HG03175 (cell line): Measurements from ENCODE around the gene RASSF1.

Experiments
- ATAC-seq: cut with Tn5 transposase; IDR thresholded peaks from one replicate; pipeline ENCODE4 v1.9.1; 2021; ENCODE audit warnings: mild to moderate bottlenecking, moderate library complexity; ENCODE audit not compliant: unreplicated experiment

RASSF1 gene

GRCh38 chr3:50345586-50346234 lies 5.1 kb upstream of the RASSF1 start, which contains the start of gene ZMYND10:
Gene ZMYND10 (minus strand): TSS chr3:50345732. CDS start chr3:50345579, 153 bp downstream.
- ATAC-seq = peak; percentile 30

DNA sequence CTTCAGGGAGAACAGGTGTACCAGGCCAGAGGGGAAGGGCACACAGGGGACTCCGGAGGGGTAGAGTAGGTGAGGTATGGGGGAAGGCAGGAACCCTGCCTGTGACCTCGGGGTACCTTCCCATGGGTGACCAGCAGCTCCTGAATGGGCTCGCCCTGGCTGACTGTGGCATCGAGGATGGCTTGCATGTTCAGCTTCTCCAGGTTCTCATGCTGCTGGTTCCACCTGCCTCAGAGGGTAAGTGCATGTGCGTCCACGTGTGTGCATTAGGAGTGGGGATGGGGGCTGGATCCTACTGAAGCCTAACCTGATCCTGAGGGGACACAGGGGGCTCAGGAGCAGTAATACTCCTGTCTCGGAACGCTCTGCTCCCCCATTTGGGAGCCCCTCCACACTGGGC lies 4.4 kb upstream of the RASSF1 start:
- ATAC-seq = no peak

- no peak for ATAC-seq
Measured at GRCh38 chr3:50342813-50343633, 2.4 kb upstream of the RASSF1 start.

DNA sequence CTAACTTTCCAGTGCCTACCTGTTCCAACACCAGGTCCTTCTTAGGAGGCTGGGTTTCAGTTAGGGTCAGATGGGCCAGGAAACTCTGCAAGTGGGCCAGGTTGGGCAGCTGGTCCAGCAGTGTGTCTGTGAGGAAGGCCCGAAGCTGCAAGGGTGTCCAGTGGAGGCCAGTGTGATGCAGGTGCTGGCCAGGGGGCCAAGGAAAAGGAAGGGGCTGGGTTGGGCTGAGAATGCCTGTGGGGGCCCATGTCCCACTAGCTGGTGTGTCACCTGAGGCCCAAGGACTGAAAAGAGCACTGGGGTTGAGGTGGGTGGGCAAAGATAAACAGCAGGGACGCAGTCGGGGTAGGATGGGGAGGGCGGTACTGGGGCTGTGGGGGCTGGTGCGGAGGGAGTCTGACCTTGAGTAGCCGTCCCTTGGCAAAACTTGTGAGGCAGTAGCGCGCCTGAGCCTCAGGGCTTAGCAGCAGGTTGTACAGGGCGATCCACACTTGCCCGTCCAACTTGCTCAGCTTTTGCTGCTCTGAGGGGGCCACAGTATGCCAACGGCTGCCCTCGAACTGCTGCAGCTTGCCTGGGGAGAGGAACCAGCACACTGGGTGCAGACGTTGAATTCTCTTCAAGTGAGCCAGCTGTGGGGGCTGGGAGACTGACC lies 1.5 kb upstream of the RASSF1 start:
- no peak for ATAC-seq

- no peak for ATAC-seq
Measured at GRCh38 chr3:50341537-50341936, 901 bp upstream of the RASSF1 start.

GRCh38 chr3:50340147-50340447 lies 539 bp downstream of the RASSF1 start:
- ATAC-seq = no peak

DNA sequence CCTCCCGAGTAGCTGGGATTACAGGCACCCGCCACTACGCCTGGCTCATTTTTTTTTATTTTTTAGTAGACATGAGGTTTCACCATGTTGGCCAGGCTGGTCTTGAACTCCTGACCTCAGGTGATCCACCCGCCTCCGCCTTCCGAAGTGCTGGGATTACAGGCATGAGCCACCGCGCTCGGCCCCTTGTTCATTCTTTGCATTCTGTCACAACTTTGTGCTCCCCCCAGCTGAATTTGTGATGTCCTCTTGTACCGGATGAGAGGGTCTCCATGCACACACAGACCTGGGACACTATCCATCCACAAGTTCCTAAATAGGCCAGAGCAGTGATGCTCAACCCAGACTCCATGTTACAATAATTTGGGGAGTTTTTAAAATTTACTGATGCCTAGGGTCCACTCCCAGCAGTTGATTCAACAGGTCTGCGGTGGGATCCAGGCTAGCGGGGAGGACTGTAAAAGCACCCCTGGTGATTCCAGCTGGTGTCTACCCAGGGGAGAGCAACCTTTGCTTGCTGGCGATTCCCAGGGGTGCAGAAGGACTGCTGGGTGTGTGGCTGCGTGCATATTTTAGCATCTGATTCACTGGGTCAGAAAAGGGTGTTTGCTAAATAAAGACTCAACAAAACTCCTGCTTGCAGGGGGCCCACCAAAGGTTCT lies 1.0 kb downstream of the RASSF1 start:
- ATAC-seq = no peak

DNA sequence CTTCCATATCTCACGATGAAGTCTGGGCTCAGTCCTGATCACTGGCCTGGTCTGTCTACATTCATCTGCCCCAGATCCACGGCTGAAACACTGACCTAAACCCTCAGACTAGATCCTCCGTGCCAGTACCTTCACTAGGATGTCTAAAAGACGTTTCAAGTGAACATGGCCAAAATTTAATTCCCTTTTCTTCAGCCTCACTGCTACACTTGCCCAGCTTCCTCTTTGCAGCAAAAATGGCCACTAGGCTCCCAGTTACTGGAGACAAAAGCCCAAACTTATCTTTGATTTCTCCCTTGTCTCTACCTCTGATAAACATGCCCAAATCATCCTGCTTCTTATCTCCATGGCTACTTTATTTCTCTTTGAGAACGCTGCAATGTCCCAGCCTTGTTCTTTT lies 1.7 kb downstream of the RASSF1 start:
- ATAC-seq = no peak

GRCh38 chr3:50337175-50337861 lies 3.3 kb downstream of the RASSF1 start:
- ATAC-seq = peak; percentile 72

- ATAC-seq = peak; percentile 30
Measured at GRCh38 chr3:50336452-50337174, 4.0 kb downstream of the RASSF1 start.

GRCh38 chr3:50334339-50335075 lies 6.1 kb downstream of the RASSF1 start:
- ATAC-seq = no peak

DNA sequence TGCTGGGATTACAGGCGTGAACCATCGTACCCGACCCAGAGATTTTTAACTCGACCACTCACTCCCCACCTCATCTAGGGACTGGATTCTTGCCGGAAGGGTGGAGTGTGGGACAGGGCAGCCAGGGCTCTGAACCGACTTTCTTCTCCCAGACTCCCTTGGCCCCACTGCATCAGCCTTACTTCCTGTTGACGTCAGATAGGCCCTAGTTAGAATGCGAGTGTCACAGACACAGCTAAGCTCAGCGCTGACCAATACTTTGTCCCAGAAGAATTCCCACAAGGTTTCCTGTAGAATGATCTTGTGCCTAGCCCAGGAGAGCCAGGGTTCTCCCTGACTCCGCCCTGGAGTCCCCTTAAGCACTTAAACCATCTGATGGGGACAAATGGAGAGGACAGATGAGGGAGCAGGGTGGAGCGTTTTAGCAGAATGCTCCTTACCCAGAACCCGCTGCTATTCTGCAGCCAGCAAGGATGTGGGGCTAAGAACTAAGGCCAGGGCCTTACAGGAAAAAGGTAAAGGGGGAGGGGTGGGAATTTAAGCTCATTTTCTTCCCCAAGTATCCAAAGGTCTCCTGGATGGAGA lies 6.8 kb downstream of the RASSF1 start:
- ATAC-seq = no peak

DNA sequence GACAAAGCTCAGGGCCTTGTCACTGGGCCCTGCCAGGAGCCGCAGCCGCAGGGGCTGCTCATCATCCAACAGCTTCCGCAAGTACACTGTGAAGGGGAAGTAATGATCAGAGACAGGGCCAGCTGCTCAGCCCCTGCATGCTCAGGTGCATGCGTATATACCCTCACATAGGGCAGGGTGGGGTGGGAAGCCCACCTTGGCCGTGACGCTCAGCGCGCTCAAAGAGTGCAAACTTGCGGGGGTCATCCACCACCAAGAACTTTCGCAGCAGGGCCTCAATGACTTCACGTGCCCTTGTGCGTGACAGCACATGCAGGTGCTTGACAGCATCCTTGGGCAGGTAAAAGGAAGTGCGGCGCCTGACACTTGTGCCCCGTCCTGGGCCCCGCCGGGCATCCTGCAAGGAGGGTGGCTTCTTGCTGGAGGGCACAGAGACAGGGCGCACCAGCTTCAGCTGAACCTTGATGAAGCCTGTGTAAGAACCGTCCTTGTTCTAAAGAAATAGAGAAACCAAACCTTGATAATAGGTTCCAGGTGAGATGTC lies 9.2 kb downstream of the RASSF1 start:
- no peak for ATAC-seq

DNA sequence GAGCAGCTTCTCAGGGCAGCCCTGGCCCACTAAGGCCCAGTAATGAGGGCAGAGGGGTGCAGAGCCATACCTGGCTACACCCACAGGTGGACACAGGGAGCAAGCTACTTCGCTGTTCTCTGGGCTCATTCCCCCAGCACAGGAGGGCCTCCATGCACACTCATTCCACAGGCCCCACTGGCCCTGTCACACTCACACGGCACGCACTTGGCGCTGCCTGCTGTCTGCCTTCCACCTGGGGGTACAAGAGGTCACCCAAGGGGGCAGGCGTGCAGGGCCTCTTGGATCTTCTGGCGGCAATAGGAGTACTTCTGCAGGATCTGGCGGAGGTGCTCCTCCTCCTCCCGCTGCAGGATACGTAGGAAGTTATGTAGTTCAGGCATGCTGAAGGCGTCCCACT lies 10.3 kb downstream of the RASSF1 start:
- no peak for ATAC-seq

- peak; percentile 90 for ATAC-seq
Measured at GRCh38 chr3:50327943-50328691, 12.5 kb downstream of the RASSF1 start, which contains the start of gene TUSC2. Gene TUSC2 (minus strand): TSS chr3:50328223. CDS start chr3:50328099, 124 bp downstream.

DNA sequence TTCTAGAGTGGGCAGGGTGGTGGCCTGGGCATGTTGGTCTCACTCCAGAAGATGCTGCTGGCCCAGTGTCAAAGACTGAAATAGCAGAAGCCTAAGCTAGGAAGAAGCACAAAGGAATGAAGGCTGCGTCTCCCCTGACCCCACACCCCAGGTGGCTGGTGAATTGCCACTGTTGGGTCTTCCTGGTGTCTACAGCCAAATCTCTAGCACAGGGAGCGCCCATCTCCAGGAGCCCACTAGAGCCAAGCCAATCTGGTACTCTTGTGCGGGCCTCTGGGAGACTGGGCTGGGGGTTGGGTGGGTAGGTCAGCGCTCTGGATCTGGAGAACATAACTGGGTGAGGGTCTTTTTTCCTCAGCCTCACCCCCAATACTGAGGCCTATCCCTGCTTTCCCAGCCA lies 13.5 kb downstream of the RASSF1 start:
- no peak for ATAC-seq

GRCh38 chr3:50326182-50326541 lies 14.5 kb downstream of the RASSF1 start:
- ATAC-seq = no peak

DNA sequence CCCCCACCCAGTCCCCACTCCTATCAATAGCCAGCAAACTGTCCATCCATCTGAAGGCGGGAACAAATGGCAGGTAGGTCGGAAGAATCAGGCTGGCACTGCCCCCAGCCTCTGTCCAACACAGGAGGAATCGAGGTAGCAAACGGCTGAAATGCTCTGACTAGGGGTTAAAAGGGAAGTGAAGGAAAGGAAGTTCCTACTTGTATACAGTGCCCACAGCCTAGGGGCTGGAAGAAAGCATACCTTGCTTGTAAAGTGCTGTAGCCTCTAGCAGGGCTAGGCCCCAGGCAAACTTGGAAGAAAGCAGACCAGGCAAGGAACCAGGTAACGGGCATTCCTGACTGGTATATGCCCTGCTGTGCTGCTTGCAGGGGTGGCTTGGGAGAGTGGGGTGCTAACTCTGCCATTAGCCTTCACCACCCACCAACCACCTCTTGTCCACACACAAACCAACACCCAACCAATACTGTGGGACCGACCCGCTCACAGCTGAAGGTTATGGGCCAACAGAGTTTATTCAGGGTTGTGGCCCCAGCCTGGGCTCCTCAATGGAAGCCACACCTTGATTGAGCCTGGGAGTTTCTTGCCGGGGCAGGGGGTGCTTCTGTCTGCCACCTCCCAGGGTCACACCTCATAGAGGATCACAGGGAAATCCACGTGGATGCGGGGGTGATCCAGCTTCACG lies 15.0 kb downstream of the RASSF1 start:
- no peak for ATAC-seq
